ENCODE measurements around the gene APOBEC3F. TPM values are rescaled to one million over a fixed set of nuclear protein-coding genes. Genes with fewer than 3 reads are reported as not detected.
A peak's percentile ranks its signal among the peaks of the same experiment; 100 is the strongest.
"Not testable (repeated sequence)": the region's sequence is repeated elsewhere in the genome, so short reads cannot be mapped to it uniquely, and the experiment has no call there.

The APOBEC3F gene
- total RNA-seq, 1 experiment from 2014 or later: 8.9 TPM

GRCh38 chr22:39030705-39031104 is 10.0 kb upstream of the APOBEC3F start:
- Mint-ChIP-seq H3K27ac (peak overlapping the region in 2 of 3 experiments; percentile 78 to 86; a peak in 4 of 7 replicates), H3K4me3 (no peak overlapping the region), H3K4me1 (peaks cover 36 to 45% of the 10 kb centered on the region in 2 experiments), H3K27me3 (ENCODE audit: low read depth) (no peaks in the 10 kb centered on the region), H3K9me3 (no peaks in the 10 kb centered on the region; a peak in 1 of 5 replicates), H3K36me3 (ENCODE audit: insufficient read depth in 1 of 3, low read depth in 3 of 3) (peaks cover 0 to 11% (median 11%) of the 10 kb centered on the region in 3 experiments)
- Histone ChIP-seq H3K4me1 (ENCODE audit: insufficient read depth, low read length) (no peaks in the 10 kb centered on the region; the same call in 1 of the 2 replicates), H3K79me2 (ENCODE audit: insufficient read depth, low read length) (no peaks in the 10 kb centered on the region), H2AFZ (ENCODE audit: low read length) (no peak overlapping the region), H4K91ac (ENCODE audit: insufficient read length, low read depth, low read length) (no peak overlapping the region), H2BK5ac (ENCODE audit: insufficient read length, low read length) (no peak overlapping the region), H3K9ac (ENCODE audit: extremely low read depth, insufficient read length, low read length) (no peak overlapping the region), H3K14ac (ENCODE audit: insufficient read depth, low read length) (no peak overlapping the region; the same call in 1 of the 2 replicates), H4K8ac (replicated peaks; ENCODE audit: insufficient read length, low read depth, low read length) (no peak overlapping the region), H3K23me2 (ENCODE audit: insufficient read length, low read depth, low read length, poor library complexity, severe bottlenecking) (no peaks in the 10 kb centered on the region), H3K56ac (ENCODE audit: insufficient read length, low read depth, low read length) (no peak overlapping the region), H3K4ac (ENCODE audit: low read depth, low read length) (no peak overlapping the region), H4K20me1 (ENCODE audit: control insufficient read depth, insufficient read depth, insufficient read length) (no peaks in the 10 kb centered on the region), H4K5ac (ENCODE audit: insufficient read length, low read depth, low read length) (no peak overlapping the region), H3K9me3 (ENCODE audit: control insufficient read depth, low read depth, low read length) (no peaks in the 10 kb centered on the region), H3T11ph (ENCODE audit: low read length) (no peak overlapping the region), H2AK5ac (ENCODE audit: insufficient read length, low read length) (no peak overlapping the region), H2BK20ac (ENCODE audit: low read depth, low read length, poor library complexity, severe bottlenecking) (no peak overlapping the region), H3K79me1 (ENCODE audit: insufficient read depth, low read depth, low read length, poor library complexity, severe bottlenecking) (no peaks in the 10 kb centered on the region), H3K27ac (ENCODE audit: insufficient read length, low read depth, low read length) (no peak overlapping the region), H2BK15ac (ENCODE audit: low read depth, low read length) (no peak overlapping the region), H3K23ac (ENCODE audit: insufficient read length, low read depth, low read length) (no peak overlapping the region), H3K18ac (ENCODE audit: insufficient read length, low read depth, low read length) (no peak overlapping the region), H3K27me3 (ENCODE audit: insufficient read depth, low read length) (no peaks in the 10 kb centered on the region), H3K4me2 (ENCODE audit: insufficient read depth, insufficient read length, low read length) (no peak overlapping the region), H2BK12ac (ENCODE audit: insufficient read length, low read depth, low read length) (peak overlapping the region; percentile 73), H2BK120ac (ENCODE audit: low read depth, low read length, poor library complexity, severe bottlenecking) (no peak overlapping the region)
- WGBS (ENCODE audit: extremely low coverage, insufficient read length, low lambda C conversion rate): no CpG with 5 or more reads among the region's 14 CpGs
- no peak for TF ChIP-seq CTCF (conservative IDR thresholded peaks at IDR 0.05)
- DNase-seq: peak; percentile 25

GRCh38 chr22:39031434-39032295 is 9.0 kb upstream of the APOBEC3F start:
- not testable (repeated sequence) for H2BK5ac ChIP-seq (ENCODE audit: insufficient read length, low read length); H3K14ac ChIP-seq (ENCODE audit: insufficient read depth, low read length); H3K36me3 Mint-ChIP-seq (ENCODE audit: insufficient read depth in 1 of 3, low read depth in 3 of 3); H3K27ac ChIP-seq (ENCODE audit: insufficient read length, low read depth, low read length); H2AK5ac ChIP-seq (ENCODE audit: insufficient read length, low read length); H4K5ac ChIP-seq (ENCODE audit: insufficient read length, low read depth, low read length); H3K27me3 Mint-ChIP-seq (ENCODE audit: low read depth); H2AFZ ChIP-seq (ENCODE audit: low read length); H3K9ac ChIP-seq (ENCODE audit: extremely low read depth, insufficient read length, low read length); H3K56ac ChIP-seq (ENCODE audit: insufficient read length, low read depth, low read length); H3K4me1 ChIP-seq (ENCODE audit: insufficient read depth, low read length); H3K23me2 ChIP-seq (ENCODE audit: insufficient read length, low read depth, low read length, poor library complexity, severe bottlenecking); H2BK120ac ChIP-seq (ENCODE audit: low read depth, low read length, poor library complexity, severe bottlenecking); H3K23ac ChIP-seq (ENCODE audit: insufficient read length, low read depth, low read length); H3K9me3 Mint-ChIP-seq; H2BK15ac ChIP-seq (ENCODE audit: low read depth, low read length); H4K91ac ChIP-seq (ENCODE audit: insufficient read length, low read depth, low read length); H3K79me2 ChIP-seq (ENCODE audit: insufficient read depth, low read length); H3K4ac ChIP-seq (ENCODE audit: low read depth, low read length); H3K27me3 ChIP-seq (ENCODE audit: insufficient read depth, low read length); H3K9me3 ChIP-seq (ENCODE audit: control insufficient read depth, low read depth, low read length); H3T11ph ChIP-seq (ENCODE audit: low read length); H2BK20ac ChIP-seq (ENCODE audit: low read depth, low read length, poor library complexity, severe bottlenecking); H4K20me1 ChIP-seq (ENCODE audit: control insufficient read depth, insufficient read depth, insufficient read length); H2BK12ac ChIP-seq (ENCODE audit: insufficient read length, low read depth, low read length); H3K79me1 ChIP-seq (ENCODE audit: insufficient read depth, low read depth, low read length, poor library complexity, severe bottlenecking); H4K8ac ChIP-seq (replicated peaks; ENCODE audit: insufficient read length, low read depth, low read length)
- WGBS (ENCODE audit: extremely low coverage, insufficient read length, low lambda C conversion rate): no CpG with 5 or more reads among the region's 18 CpGs
- Mint-ChIP-seq H3K4me1 (peaks cover 38 to 44% of the 10 kb centered on the region in 2 experiments), H3K27ac (peak overlapping the region; percentile 96 to 98 (median 97)), H3K4me3 (peak overlapping the region; percentile 63 to 82)
- peak overlapping the region; percentile 42 for H3K4me2 ChIP-seq (ENCODE audit: insufficient read depth, insufficient read length, low read length)
- peak overlapping the region; percentile 89 for H3K18ac ChIP-seq (ENCODE audit: insufficient read length, low read depth, low read length)
- peak; percentile 81 for DNase-seq

All from H9 (cell line).